AG08396 (cell line): ENCODE measurements around the gene GALNT16.

Experiments
- DNase-seq: peaks from one replicate; pipeline ENCODE4 v3.0.0; 2012; ENCODE audit warnings: low spot score, mixed read lengths

Gene GALNT16

GRCh38 chr14:69317102-69317755 is 57.3 kb downstream of the GALNT16 start:
- peak; percentile 96 for DNase-seq

- DNase-seq: no peak
Observed at GRCh38 chr14:69317780-69318179, 57.8 kb downstream of the GALNT16 start.

- DNase-seq: no peak
Observed at GRCh38 chr14:69318241-69318640, 58.3 kb downstream of the GALNT16 start.

- no peak for DNase-seq
Observed at GRCh38 chr14:69318901-69319475, 59.0 kb downstream of the GALNT16 start.

GRCh38 chr14:69319911-69320310 is 60.0 kb downstream of the GALNT16 start:
- DNase-seq: no peak

GRCh38 chr14:69320581-69321365 is 60.8 kb downstream of the GALNT16 start:
- no peak for DNase-seq

- no peak for DNase-seq
Observed at GRCh38 chr14:69321601-69322330, 61.8 kb downstream of the GALNT16 start.

GRCh38 chr14:69323266-69323998 is 63.5 kb downstream of the GALNT16 start:
- DNase-seq: no peak

GRCh38 chr14:69323999-69324282 is 64.0 kb downstream of the GALNT16 start:
- DNase-seq: no peak

GRCh38 chr14:69324341-69324931 is 64.5 kb downstream of the GALNT16 start:
- DNase-seq: no peak

GRCh38 chr14:69325086-69325485 is 65.1 kb downstream of the GALNT16 start:
- no peak for DNase-seq

- no peak for DNase-seq
Observed at GRCh38 chr14:69325646-69326265, 65.8 kb downstream of the GALNT16 start.

GRCh38 chr14:69326611-69327010 is 66.7 kb downstream of the GALNT16 start:
- no peak for DNase-seq

- DNase-seq: no peak
Observed at GRCh38 chr14:69327507-69327906, 67.5 kb downstream of the GALNT16 start.

GRCh38 chr14:69328317-69328716 is 68.4 kb downstream of the GALNT16 start:
- no peak for DNase-seq

- no peak for DNase-seq
Observed at GRCh38 chr14:69328765-69329164, 68.8 kb downstream of the GALNT16 start.

GRCh38 chr14:69331206-69331605 is 71.2 kb downstream of the GALNT16 start:
- DNase-seq: no peak

- no peak for DNase-seq
Observed at GRCh38 chr14:69332782-69333395, 72.9 kb downstream of the GALNT16 start.

GRCh38 chr14:69333791-69334337 is 73.9 kb downstream of the GALNT16 start:
- no peak for DNase-seq

- DNase-seq: no peak
Observed at GRCh38 chr14:69334576-69334975, 74.6 kb downstream of the GALNT16 start.
